22Rv1 (cell line): Measurements from ENCODE around the gene MYOZ2.

ENCODE experiments used
- ZFX ChIP-seq: fragments of 450-650 bp; IDR thresholded peaks from 2 replicates; pipeline ENCODE4 v1.6.1; 2017; ENCODE audit warnings: antibody characterized with exemption, borderline replicate concordance
- TF ChIP-seq, protein P1 (sequence below): fragments of 450-650 bp; IDR thresholded peaks from 2 replicates; pipeline ENCODE4 v1.5.1; 2017; ENCODE audit warnings: mild to moderate bottlenecking

DNA sequence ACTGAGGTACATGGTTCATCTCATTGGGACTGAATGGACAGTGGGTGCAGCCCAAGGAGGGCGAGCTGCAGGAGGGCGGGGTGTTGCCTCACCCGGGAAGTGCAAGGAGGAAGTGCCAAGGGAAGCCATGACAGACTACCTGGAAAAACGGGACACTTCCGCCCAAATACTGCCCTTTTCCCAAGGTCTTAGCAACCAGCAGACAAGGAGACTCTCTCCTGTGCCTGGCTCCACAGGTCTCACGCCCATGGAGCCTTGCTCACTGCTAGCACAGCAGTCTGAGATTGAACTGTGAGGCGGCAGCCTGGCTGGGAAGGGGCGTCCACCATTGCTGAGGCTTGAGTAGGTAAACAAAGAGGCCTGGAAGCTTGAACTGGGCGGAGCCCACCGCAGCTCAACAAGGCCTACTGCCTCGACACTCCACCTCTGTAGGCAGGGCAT is 62.2 kb downstream of the MYOZ2 start:
- TF ChIP-seq, protein P1, sequence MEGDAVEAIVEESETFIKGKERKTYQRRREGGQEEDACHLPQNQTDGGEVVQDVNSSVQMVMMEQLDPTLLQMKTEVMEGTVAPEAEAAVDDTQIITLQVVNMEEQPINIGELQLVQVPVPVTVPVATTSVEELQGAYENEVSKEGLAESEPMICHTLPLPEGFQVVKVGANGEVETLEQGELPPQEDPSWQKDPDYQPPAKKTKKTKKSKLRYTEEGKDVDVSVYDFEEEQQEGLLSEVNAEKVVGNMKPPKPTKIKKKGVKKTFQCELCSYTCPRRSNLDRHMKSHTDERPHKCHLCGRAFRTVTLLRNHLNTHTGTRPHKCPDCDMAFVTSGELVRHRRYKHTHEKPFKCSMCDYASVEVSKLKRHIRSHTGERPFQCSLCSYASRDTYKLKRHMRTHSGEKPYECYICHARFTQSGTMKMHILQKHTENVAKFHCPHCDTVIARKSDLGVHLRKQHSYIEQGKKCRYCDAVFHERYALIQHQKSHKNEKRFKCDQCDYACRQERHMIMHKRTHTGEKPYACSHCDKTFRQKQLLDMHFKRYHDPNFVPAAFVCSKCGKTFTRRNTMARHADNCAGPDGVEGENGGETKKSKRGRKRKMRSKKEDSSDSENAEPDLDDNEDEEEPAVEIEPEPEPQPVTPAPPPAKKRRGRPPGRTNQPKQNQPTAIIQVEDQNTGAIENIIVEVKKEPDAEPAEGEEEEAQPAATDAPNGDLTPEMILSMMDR: no peak
- no peak for TF ChIP-seq ZFX
